Measurements from ENCODE around the gene B2M. TPM values are rescaled to one million over a fixed set of nuclear protein-coding genes. Genes with fewer than 3 reads are reported as not detected.

B2M gene
- total and polyA plus RNA-seq, 2 of the 13 experiments (the other 11 are each of a cell fraction or from before 2014, with no cell fraction given): 784 to 857 TPM

- TF ChIP-seq PATZ1 (CRISPR knock-in tag; IDR thresholded peaks at IDR 0.05) (0 out of 2 replicates have a peak, but pooled peaks have one; percentile 17), ZBTB34 (CRISPR knock-in tag; IDR thresholded peaks at IDR 0.05) (no peak), MEF2D (CRISPR knock-in tag; IDR thresholded peaks at IDR 0.05) (no peak), SMAD1 (CRISPR knock-in tag; IDR thresholded peaks at IDR 0.05; ENCODE audit: borderline replicate concordance, low read depth) (no peak; the same call in 1 of the 2 replicates), SSRP1 (CRISPR knock-in tag; IDR thresholded peaks at IDR 0.05) (no peak), PHF5A (CRISPR knock-in tag; IDR thresholded peaks at IDR 0.05; ENCODE audit: low read depth, unreplicated experiment) (no peak), ZFP41 (CRISPR knock-in tag; IDR thresholded peaks at IDR 0.05; ENCODE audit: borderline replicate concordance) (0 out of 2 replicates have a peak, but pooled peaks have one; percentile 22), HIC2 (CRISPR knock-in tag; IDR thresholded peaks at IDR 0.05; ENCODE audit: low read depth) (no peak), ZNF567 (CRISPR knock-in tag; IDR thresholded peaks at IDR 0.05; ENCODE audit: borderline replicate concordance) (no peak), SMARCC2 (IDR thresholded peaks at IDR 0.05) (no peak), ARID5B (CRISPR knock-in tag; IDR thresholded peaks at IDR 0.05) (no peak), ZNF235 (CRISPR knock-in tag; IDR thresholded peaks at IDR 0.05; ENCODE audit: borderline replicate concordance) (no peak), MAZ (IDR thresholded peaks at IDR 0.05; ENCODE audit: borderline replicate concordance, low read depth, low read length) (no peak), MAZ (CRISPR knock-in tag; IDR thresholded peaks at IDR 0.05; ENCODE audit: low read depth) (no peak), IRX3 (CRISPR knock-in tag; IDR thresholded peaks at IDR 0.05; ENCODE audit: borderline replicate concordance, low read depth) (0 out of 2 replicates have a peak, but pooled peaks have one; percentile 17), DRAP1 (CRISPR knock-in tag; IDR thresholded peaks at IDR 0.05) (0 out of 2 replicates have a peak, but pooled peaks have one; percentile 14), ZNF460 (CRISPR knock-in tag; IDR thresholded peaks at IDR 0.05; ENCODE audit: borderline replicate concordance) (peak; percentile 93), ZNF788 (CRISPR knock-in tag; IDR thresholded peaks at IDR 0.05; ENCODE audit: borderline replicate concordance) (no peak)
Observed at GRCh38 chr15:44662478-44663409, 48.6 kb upstream of the B2M start (continued).
